NB4 (cell line): Measurements from ENCODE around the gene KRT74.

Source experiments
- CTCF ChIP-seq: IDR thresholded peaks from one replicate; pipeline ENCODE4 v1.5.1; 2012; ENCODE audit warnings: low read depth, low read length
- POLR2A ChIP-seq: IDR thresholded peaks from 2 replicates; pipeline ENCODE4 v1.6.1; 2011; ENCODE audit warnings: mild to moderate bottlenecking; ENCODE audit not compliant: insufficient read length; ENCODE audit errors: extremely low read depth

- TF ChIP-seq CTCF (no peak), POLR2A (no peak)
Measured at GRCh38 chr12:52539821-52540173, 33.8 kb downstream of the KRT74 start.
